ENCODE measurements around the gene ACLY. TPM values are rescaled to one million over a fixed set of nuclear protein-coding genes. Genes with fewer than 3 reads are reported as not detected.

ACLY gene
- total and polyA plus RNA-seq, 2 of the 13 experiments (the other 11 are each of a cell fraction or from before 2014, with no cell fraction given) = 111 to 218 TPM

DNA sequence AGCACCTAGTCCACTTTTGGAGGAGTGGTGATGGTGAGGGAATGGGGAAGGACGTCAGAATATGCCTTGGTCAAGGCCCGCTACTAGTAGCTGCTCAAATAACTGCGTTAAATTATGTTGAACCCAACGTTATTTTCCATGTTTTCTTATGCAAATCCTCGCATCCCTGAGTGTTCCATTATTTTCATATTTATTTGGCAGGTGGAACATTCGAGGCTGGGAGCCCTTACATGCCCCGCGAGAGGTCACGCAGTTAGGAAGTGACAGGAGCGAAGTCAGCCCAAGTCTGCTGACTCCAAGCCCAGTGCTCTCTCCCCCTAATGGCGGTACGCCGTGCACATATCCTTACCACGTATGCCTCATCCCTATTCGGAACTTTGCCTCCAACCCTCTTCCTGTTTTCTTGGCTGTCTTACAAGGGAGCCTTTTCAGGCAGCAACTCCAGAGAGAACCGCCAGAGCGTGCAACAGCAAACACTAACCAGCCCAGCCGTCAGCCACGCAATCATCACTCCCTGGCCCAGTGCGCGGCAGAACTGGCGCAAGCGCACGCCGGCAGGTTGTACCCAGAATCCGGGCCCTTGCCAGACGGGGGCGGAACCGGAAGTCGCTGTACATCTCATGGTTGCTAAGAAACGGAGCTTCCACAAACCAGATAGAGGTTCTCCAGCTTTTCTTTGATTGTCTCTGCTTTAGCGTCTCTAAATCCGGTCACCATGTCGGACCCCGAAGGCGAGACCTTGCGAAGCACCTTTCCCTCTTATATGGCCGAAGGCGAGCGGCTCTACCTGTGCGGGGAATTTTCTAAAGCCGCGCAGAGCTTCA, 11.5 kb upstream of the ACLY start, which contains the start of gene ODAD4 (continued):
- TF ChIP-seq, protein P1, sequence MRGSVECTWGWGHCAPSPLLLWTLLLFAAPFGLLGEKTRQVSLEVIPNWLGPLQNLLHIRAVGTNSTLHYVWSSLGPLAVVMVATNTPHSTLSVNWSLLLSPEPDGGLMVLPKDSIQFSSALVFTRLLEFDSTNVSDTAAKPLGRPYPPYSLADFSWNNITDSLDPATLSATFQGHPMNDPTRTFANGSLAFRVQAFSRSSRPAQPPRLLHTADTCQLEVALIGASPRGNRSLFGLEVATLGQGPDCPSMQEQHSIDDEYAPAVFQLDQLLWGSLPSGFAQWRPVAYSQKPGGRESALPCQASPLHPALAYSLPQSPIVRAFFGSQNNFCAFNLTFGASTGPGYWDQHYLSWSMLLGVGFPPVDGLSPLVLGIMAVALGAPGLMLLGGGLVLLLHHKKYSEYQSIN (CRISPR knock-in tag; IDR thresholded peaks at IDR 0.05; ENCODE audit: borderline replicate concordance) = no peak
- TF ChIP-seq, protein P2, sequence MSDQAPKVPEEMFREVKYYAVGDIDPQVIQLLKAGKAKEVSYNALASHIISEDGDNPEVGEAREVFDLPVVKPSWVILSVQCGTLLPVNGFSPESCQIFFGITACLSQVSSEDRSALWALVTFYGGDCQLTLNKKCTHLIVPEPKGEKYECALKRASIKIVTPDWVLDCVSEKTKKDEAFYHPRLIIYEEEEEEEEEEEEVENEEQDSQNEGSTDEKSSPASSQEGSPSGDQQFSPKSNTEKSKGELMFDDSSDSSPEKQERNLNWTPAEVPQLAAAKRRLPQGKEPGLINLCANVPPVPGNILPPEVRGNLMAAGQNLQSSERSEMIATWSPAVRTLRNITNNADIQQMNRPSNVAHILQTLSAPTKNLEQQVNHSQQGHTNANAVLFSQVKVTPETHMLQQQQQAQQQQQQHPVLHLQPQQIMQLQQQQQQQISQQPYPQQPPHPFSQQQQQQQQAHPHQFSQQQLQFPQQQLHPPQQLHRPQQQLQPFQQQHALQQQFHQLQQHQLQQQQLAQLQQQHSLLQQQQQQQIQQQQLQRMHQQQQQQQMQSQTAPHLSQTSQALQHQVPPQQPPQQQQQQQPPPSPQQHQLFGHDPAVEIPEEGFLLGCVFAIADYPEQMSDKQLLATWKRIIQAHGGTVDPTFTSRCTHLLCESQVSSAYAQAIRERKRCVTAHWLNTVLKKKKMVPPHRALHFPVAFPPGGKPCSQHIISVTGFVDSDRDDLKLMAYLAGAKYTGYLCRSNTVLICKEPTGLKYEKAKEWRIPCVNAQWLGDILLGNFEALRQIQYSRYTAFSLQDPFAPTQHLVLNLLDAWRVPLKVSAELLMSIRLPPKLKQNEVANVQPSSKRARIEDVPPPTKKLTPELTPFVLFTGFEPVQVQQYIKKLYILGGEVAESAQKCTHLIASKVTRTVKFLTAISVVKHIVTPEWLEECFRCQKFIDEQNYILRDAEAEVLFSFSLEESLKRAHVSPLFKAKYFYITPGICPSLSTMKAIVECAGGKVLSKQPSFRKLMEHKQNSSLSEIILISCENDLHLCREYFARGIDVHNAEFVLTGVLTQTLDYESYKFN (CRISPR knock-in tag; conservative IDR thresholded peaks at IDR 0.05) = peak; percentile 80
- TF ChIP-seq ZNF678 (CRISPR knock-in tag; IDR thresholded peaks at IDR 0.05) (0 out of 2 replicates have a peak, but pooled peaks have one; percentile 70), HMGA1 (CRISPR knock-in tag; conservative IDR thresholded peaks at IDR 0.05) (no peak), ZNF75D (CRISPR knock-in tag; IDR thresholded peaks at IDR 0.05; ENCODE audit: borderline replicate concordance) (no peak), ZNF256 (CRISPR knock-in tag; conservative IDR thresholded peaks at IDR 0.05) (0 out of 2 replicates have a peak, but pooled peaks have one; percentile 79), ZNF484 (CRISPR knock-in tag; IDR thresholded peaks at IDR 0.05; ENCODE audit: borderline replicate concordance, low read depth) (peak; percentile 28; the same call in 1 of the 2 replicates), ELF3 (CRISPR knock-in tag; IDR thresholded peaks at IDR 0.05) (peak; percentile 88), ZZZ3 (CRISPR knock-in tag; IDR thresholded peaks at IDR 0.05; ENCODE audit: borderline replicate concordance) (peak; percentile 86; the same call in 1 of the 2 replicates), PBX2 (CRISPR knock-in tag; IDR thresholded peaks at IDR 0.05) (peak; percentile 65), ETV5 (CRISPR knock-in tag; IDR thresholded peaks at IDR 0.05; ENCODE audit: borderline replicate concordance) (peak; percentile 89; the same call in 1 of the 2 replicates), MED13 (CRISPR knock-in tag; IDR thresholded peaks at IDR 0.05) (0 out of 2 replicates have a peak, but pooled peaks have one; percentile 39), ZNF224 (CRISPR knock-in tag; IDR thresholded peaks at IDR 0.05) (peak; percentile 91), POLR2A (IDR thresholded peaks at IDR 0.05; ENCODE audit: insufficient read depth in 1 of 2, low read depth in 2 of 2, low read length in 2 of 2) (peak; percentile 73 to 94), MLLT10 (CRISPR knock-in tag; IDR thresholded peaks at IDR 0.05) (no peak), SKI (IDR thresholded peaks at IDR 0.05; ENCODE audit: partially characterized antibody) (peak; percentile 38), SOX13 (IDR thresholded peaks at IDR 0.05) (no peak), SOX13 (CRISPR knock-in tag; conservative IDR thresholded peaks at IDR 0.05 in 1 of 2, IDR thresholded peaks at IDR 0.05 in 1 of 2) (no peak; a peak in 1 of 4 replicates), TCF7 (IDR thresholded peaks at IDR 0.05; ENCODE audit: low read depth) (no peak)
- TF ChIP-seq, protein P3, sequence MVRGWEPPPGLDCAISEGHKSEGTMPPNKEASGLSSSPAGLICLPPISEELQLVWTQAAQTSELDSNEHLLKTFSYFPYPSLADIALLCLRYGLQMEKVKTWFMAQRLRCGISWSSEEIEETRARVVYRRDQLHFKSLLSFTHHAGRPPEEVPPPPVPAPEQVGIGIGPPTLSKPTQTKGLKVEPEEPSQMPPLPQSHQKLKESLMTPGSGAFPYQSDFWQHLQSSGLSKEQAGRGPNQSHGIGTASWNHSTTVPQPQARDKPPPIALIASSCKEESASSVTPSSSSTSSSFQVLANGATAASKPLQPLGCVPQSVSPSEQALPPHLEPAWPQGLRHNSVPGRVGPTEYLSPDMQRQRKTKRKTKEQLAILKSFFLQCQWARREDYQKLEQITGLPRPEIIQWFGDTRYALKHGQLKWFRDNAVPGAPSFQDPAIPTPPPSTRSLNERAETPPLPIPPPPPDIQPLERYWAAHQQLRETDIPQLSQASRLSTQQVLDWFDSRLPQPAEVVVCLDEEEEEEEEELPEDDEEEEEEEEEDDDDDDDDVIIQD (CRISPR knock-in tag; IDR thresholded peaks at IDR 0.05; ENCODE audit: low read depth) = peak; percentile 53; the same call in 1 of the 2 replicates
- TF ChIP-seq, protein P4, sequence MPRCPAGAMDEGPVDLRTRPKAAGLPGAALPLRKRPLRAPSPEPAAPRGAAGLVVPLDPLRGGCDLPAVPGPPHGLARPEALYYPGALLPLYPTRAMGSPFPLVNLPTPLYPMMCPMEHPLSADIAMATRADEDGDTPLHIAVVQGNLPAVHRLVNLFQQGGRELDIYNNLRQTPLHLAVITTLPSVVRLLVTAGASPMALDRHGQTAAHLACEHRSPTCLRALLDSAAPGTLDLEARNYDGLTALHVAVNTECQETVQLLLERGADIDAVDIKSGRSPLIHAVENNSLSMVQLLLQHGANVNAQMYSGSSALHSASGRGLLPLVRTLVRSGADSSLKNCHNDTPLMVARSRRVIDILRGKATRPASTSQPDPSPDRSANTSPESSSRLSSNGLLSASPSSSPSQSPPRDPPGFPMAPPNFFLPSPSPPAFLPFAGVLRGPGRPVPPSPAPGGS (CRISPR knock-in tag; IDR thresholded peaks at IDR 0.05) = peak; percentile 90

Data from HepG2 (cell line).